B cell (primary cell): Measurements from ENCODE around the gene C6orf136.

Experiments used
- CTCF ChIP-seq: fragments of 200-600 bp; IDR thresholded peaks from one replicate; pipeline ENCODE4 v1.8.0; 2022; ENCODE audit warnings: antibody characterized with exemption, mild to moderate bottlenecking
- EZH2 ChIP-seq: IDR thresholded peaks from 2 replicates; pipeline ENCODE4 v1.6.1; 2012; ENCODE audit warnings: borderline replicate concordance, low read depth, mild to moderate bottlenecking, moderate library complexity, low read length; ENCODE audit not compliant: insufficient read depth, poor library complexity, severe bottlenecking

DNA sequence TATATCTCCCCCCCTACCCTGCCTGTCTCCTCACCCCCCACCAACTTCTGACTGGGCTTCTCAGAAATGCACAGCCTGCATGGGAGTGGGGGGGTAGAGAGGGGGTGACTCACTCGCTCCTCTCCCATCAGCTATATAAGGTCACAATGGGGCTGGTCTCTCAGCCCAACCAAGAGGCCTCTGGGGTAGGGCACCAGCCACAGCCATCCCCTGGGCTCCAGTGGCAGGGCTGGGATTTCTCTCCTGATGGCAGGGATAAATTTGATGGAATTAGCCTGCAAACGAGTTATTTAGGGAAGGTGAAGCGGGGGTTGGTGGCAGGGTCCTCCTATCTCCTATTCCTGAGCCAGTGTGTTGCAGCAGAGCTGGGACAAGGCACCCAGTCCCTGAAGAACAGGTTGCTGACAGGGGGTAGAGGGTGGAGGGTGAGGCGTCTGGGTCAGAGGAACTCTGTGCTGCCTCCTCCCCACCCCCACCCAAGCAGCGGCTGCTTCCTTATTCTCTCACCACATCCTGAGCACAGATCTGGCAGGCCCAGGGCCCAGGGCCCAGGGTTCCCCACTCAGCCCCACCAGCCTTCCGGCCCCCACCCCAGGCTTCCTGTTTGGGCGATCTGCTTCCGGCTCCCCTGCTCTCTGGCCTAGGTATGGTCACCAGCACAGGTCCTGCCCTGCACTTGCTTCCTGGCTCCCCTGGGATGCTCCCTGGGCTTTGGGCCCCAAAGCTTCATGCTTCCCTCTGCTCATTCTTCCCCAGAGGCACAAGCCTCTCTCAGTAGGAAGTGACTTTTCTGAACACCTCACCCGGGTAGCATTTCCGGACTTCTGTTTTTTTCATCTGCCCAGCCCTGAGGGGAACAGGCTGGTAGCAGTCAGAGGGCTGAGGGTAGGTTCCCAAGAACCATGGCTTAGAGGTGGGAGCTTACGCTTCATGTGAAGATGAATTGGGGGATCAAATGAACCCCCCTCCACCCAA is 35.5 kb downstream of the C6orf136 start:
- TF ChIP-seq CTCF (no peak), EZH2 (no peak)
